GM18858 (cell line): ENCODE measurements around the gene STT3B.

Experiments used
- ATAC-seq: cut with Tn5 transposase; IDR thresholded peaks from one replicate; pipeline ENCODE4 v1.9.1; 2021; ENCODE audit not compliant: unreplicated experiment

STT3B gene

GRCh38 chr3:31516757-31517156 lies 16.0 kb upstream of the STT3B start:
- ATAC-seq = no peak

DNA sequence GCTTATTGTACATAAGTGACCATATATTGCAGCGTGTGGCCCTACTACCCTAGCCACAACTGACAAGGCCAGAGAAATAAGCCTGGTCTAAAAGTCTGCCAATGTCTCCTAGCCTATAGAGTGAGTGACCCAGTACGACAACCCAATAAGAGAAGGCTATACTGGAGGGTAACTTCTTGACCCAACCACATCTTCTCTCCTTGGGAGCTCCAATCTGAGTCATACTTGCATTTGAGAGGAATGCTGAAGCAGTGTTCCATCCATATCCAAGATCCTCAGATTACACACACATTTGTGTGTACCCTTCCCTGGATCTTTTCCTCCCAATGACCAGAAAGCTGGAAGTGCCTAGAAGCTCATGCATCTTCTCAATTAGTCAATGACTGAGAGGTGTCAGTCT lies 11.3 kb upstream of the STT3B start:
- no peak for ATAC-seq

GRCh38 chr3:31522152-31522551 lies 10.6 kb upstream of the STT3B start:
- peak; percentile 42 for ATAC-seq

DNA sequence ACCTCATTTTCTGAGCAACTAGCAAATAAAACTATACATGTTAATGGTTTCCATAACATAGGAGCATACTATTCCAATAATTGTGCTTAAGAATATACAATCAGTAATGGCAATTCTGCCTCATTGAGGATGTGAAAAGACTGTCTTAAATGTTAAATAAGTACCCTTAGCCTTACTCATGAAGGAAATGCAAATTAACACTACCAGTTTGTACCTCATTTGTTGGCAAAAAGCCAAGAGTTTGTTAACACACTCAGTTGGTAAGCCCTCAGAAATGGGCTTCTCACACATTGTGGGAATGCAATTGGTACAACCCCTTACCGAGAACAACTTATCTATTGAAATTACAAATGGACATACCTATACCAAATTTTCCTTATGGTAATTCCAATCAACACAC lies 9.2 kb upstream of the STT3B start:
- no peak for ATAC-seq

DNA sequence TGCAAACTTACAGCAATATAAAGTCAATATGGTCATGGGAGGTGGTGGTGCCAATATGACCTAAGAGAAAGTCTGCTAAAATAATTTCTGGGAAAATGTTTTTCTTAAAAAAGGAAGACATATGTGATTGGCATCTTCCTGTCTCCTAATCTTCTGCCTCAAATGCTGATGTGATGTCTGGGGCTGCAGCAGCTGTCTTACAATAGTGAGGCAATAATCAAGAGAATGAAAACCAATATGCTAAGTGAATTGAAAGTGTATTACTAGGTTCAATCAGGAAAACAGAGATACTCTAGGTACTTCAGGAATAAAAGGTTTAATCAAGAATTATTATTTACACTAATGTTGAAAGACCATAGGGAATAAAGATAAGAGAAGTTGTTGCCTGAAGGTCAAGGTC lies 7.2 kb upstream of the STT3B start:
- ATAC-seq = no peak

GRCh38 chr3:31529421-31529820 lies 3.3 kb upstream of the STT3B start:
- ATAC-seq = no peak

- ATAC-seq = no peak
Observed at GRCh38 chr3:31530039-31530959, 2.4 kb upstream of the STT3B start.

GRCh38 chr3:31530960-31531335 lies 1.8 kb upstream of the STT3B start:
- ATAC-seq = no peak

GRCh38 chr3:31531452-31531991 lies 1.2 kb upstream of the STT3B start:
- no peak for ATAC-seq

DNA sequence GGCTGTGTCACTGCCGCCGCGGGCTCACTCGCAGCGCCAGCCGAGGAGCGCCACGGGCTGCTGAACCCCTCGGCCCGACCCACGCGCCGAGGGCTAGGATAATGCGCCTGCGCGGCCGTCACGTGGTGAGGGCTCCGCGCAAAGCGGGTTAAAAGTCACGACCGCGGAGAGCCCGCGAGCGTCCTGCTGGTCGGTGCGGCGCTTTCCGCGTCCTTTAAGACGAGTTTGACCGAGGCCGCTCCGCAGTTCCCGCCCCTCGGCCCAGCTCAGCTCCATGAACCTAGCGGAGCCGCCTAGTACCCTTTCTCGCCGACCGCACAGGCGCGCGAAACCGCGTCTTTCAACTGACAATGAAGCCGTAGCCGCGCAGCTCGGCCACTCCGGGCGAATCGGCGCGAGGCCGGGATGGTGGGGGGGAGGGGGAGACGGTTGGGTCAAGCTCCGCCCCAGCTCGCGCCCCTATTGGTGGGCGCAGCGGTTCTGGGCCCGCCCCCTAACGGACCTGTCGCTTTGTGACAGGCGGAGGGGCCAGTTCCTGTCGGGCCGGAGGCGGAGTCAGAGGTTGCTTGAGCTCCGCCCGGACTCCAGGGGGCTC lies 636 bp upstream of the STT3B start:
- peak; percentile 75 for ATAC-seq

DNA sequence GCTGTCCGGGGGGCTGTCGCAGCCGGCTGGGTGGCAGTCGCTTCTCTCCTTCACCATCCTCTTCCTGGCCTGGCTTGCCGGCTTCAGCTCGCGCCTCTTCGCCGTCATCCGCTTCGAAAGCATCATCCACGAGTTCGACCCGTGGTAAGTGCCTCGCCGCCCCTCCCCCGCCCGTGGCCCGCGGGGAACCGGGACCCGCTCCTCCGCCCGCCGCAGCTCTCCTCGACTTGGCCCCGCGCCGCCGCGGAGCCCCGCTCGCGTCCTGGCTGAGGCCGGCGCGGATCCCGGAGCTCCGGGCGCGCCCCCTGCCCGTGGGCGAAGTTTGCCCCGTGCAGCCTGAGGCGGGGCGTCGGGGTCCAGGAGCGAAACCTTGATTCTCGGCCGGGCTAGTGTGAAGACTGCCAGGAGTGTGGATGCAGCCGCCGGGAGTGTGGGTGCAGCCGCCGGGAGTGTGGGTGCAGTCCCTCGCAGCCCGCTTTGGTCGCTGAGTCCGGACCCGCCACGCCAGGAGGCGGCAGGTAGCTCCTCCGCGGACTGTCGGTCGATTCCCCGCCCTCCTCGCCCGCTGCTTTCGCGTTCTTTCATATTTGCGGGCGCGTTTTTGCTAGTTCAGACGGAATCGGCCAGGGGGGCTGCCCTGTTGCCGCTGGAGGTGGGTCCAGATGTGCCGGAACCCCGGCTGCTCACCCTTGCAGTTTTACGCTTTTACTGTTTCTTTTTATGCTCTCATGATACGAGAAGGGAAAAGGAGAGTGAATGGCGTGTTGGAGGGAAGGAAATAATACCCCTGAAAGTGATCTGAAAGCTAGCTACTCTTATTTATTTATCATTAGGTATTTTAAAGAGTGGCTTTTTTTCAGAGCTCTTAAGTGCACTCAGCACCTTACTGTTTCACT lies 692 bp downstream of the STT3B start:
- ATAC-seq = no peak

DNA sequence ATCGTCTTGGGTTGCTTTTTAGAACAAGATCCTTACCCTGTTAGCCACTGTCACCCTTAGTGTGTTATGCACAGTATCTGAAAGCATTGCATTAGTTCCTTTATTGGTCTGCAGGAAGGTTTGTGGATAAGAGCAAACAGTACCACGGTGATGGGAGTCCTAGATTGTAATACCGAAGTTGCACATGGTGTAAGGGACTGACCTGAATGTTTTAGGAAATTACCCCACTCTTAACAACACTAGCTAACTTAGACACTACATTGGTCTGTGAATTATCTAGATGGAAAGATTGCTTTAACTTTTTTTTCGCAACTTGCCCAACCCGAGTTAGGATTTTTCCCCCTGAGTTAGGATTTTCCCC lies 1.3 kb downstream of the STT3B start:
- no peak for ATAC-seq

DNA sequence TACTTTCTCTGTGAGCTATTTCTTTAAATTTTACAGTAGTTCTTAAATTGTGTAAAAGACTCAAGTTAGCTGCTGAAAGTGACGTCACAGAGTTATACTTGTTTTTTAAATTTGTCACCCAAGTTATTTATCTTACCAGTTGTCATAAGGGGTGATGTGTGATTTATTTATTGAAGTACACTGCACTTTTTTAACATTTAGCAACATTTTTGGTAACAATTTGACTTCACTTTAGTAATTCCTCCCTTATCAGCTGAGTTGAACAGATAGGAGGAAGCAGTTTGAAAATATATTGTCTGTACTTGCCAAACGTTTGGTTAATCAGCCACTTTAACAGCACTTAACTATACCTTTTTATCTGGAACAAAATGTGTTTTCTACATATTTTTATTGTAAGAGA lies 3.8 kb downstream of the STT3B start:
- no peak for ATAC-seq

DNA sequence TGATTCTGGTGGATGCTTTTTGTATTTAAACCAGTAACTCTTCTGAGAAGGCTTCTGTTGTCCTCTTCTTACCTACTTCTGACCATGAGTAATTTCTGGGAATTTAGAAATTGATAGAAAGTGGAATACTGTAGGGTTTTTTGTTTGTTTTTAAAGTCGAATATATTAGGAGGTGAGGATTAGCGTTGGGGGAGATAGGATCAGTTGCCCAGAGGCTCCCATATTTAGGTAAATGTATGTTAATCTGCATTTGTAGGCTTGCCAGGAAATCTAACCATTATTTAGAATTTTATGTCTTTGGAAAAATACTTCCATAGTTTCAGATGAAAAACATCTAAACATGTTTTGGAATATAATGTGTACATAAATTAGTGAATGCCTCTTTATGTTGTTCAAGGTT lies 6.1 kb downstream of the STT3B start:
- no peak for ATAC-seq

DNA sequence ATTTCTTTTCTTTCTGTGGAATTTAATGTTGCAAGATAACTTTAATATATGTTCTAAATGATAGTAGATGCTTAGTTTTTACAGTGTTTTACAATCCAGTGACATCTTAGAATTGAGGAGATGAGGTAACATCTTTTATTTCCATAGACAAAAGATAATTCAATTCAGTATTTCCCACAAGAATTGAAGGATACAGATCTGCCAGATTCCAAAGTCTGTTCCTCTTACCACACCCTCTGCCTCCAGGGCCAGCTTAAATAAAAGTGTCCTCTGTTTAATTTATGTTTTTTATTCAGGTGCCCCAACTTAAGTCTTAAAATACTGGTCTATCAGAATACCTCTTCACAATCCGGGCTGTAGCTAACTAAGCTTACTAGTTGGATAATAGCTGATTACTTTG lies 6.5 kb downstream of the STT3B start:
- no peak for ATAC-seq

DNA sequence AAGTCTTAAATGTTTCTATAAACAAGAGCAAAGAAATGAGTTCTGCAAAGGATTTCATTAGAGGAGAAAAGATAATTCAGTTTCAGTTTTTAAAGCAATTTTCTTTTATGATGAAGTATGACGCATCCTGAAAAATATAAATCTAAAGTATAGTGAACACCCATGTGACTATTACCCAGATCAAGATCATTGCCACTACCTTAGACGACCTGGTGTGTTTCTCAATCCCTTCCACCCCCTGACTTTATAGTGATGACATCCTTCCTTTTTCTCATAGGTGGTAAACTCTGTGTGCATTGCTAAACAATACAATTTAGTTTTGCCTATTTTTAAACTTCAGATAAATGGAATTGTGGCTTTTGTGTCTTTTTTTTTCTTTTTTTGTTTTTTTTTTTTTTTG lies 8.4 kb downstream of the STT3B start:
- no peak for ATAC-seq

DNA sequence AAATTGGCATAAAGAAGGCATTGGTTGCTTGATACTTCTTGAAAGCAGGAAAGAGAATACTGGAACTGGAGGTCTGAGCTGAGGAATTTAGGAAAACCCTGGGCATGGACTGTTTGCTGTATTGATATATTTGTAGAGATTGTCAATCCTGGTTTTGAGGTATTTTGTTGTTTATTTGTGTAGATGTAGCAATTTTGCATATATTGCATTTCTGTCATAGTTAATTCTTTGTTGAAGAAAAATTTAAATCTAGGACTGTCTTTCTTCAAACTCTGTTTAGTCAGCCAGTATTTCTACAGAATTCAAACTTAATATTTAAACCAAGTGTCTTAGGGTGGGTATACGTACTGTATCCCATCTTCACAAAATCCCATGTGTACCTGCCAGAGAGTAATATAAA lies 9.5 kb downstream of the STT3B start:
- ATAC-seq = no peak

GRCh38 chr3:31543375-31543774 lies 10.7 kb downstream of the STT3B start:
- ATAC-seq = no peak

- no peak for ATAC-seq
Observed at GRCh38 chr3:31544634-31545033, 11.9 kb downstream of the STT3B start.

DNA sequence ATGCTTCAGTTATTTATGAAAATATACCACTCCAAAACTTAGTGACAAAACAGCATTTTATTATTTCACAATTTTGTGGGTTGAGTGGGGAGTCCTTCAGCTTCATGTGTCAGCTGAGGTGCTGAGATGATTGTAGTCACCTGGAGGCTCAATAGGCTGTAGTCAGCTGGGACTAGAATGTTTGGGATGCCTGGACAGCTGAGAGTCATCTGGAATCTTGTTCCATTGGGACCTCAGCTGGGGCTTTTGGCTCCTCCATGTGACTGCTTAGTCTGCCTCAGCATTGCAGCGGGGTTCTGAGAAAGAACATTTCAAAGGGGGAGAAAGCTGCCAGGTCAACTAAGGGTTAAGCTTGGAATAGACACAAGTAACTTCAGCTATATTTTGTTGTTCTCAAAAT lies 13.4 kb downstream of the STT3B start:
- ATAC-seq = no peak

DNA sequence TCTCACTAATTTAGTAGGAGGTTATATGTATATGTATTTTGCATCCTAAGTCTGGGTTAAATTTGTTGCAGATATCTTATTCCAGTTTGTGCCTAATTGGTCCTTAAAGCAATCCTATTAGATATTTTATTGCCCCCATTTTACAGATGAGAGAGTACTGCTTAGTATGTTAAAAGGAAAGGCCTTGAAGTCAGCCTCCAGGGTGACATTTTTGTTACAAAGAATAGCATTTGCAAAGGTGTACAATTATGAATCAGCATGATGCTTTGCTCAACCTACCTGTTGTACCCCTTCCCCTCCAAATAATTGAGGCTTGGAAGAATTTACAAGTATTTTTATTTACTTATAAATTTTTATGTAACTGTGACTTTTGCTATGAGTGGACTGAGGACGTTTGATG lies 14.0 kb downstream of the STT3B start:
- ATAC-seq = no peak
